SJSA1 (cell line): ENCODE measurements around the gene CDR2. TPM values are rescaled to one million over a fixed set of nuclear protein-coding genes. Genes with fewer than 3 reads are reported as not detected.
"Not testable (repeated sequence)": the region's sequence is repeated elsewhere in the genome, so short reads cannot be mapped to it uniquely, and the experiment has no call there.

ENCODE experiments used
- DNase-seq, 2 experiments: peaks; one replicate each; pipeline ENCODE4 v3.0.0-alpha.2; 2015 to 2020; ENCODE audit warnings: low spot score in 2 of 2, low read depth in 1 of 2
- H3K27ac ChIP-seq: fragments of 250-450 bp; sonication (Bioruptor Pico); 2 replicates; pipeline ENCODE4 v1.5.1; 2020; ENCODE audit warnings: mild to moderate bottlenecking, moderate library complexity
- H3K27me3 ChIP-seq: fragments of 250-450 bp; sonication (Bioruptor Pico); replicated peaks from 2 replicates; pipeline ENCODE4 v1.5.1; 2020; ENCODE audit warnings: mild to moderate bottlenecking, moderate library complexity
- H3K36me3 ChIP-seq: fragments of 250-450 bp; sonication (Bioruptor Pico); 2 replicates; pipeline ENCODE4 v1.5.1; 2020; ENCODE audit warnings: mild to moderate bottlenecking
- H3K4me1 ChIP-seq: fragments of 250-450 bp; sonication (Bioruptor Pico); replicated peaks from 2 replicates; pipeline ENCODE4 v1.6.1; 2021; ENCODE audit warnings: mild to moderate bottlenecking
- H3K4me3 ChIP-seq: fragments of 250-450 bp; sonication (Bioruptor Pico); 2 replicates; pipeline ENCODE4 v1.5.1; 2020; ENCODE audit warnings: mild to moderate bottlenecking
- H3K9me3 ChIP-seq: fragments of 250-450 bp; sonication (Bioruptor Pico); replicated peaks from 2 replicates; pipeline ENCODE4 v1.5.1; 2020; ENCODE audit warnings: mild to moderate bottlenecking
- total RNA-seq: library from RNA; depleted of rRNA; stranded (reverse); fragments of >200 nt; shearing (Covaris generic); gene quantifications from 2 replicates; pipeline ENCODE4 v1.2.3, GENCODE V29; 2014

The CDR2 gene
- total RNA-seq, 1 experiment from 2014 or later = 32.0 TPM

DNA sequence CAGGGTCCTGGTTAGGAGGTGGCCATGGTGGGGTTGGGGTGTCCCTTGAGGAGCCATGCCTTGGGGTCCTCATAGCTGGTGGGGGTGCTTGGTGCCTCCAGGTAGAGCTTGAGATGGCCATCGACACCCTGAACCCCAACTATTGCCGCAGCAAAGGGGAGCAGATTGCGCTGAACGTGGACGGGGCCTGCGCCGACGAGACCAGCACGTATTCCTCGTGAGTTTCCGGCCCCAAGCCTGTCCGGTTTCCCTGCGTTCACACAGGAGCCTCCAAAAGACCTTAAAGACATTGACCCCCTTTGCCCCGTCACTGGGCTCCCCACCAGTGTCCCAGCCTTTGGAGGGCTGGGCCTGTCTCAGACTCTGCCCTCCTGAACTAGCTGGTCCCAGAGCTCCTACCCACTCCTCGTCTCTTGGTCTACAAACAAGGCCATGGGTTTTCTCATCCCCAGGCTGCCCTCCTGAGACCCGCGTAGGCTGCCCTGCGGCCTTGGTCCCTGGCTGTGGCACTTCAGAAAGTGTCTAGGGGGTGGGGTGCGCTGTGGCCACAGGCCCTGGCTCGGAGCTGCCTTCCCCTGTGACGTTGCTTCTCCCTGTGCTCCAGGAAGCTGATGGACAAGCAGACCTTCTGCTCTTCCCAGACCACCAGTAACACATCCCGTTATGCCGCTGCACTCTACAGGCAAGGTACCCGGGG is 65.4 kb downstream of the CDR2 start:
- H3K4me3 ChIP-seq = no peak overlapping the region
- DNase-seq = no peak
- H3K4me1 ChIP-seq = no peaks in the 10 kb centered on the region
- H3K36me3 ChIP-seq = peaks cover 73% of the 10 kb centered on the region
- no peaks in the 10 kb centered on the region for H3K9me3 ChIP-seq
- no peak overlapping the region for H3K27ac ChIP-seq
- no peaks in the 10 kb centered on the region for H3K27me3 ChIP-seq

DNA sequence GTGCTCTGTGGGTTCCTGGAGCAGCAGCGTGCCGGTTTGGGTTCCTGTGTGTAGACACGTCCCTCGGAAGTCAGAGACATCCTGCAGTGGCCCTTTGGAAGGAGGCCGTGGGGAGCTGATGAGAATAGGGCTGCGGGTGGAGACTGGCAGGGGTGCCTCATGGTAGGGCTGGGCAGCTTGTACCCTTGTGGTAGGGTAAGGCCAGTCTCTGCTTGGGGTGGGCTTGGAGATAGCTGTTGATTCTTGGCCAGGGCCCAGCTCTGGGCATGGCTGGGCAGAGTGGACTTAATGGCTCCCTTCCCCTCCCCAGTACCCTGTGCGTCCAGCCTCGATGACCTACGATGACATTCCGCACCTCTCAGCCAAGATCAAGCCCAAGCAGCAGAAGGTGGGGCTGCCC is 66.6 kb downstream of the CDR2 start:
- Histone ChIP-seq H3K9me3 (no peaks in the 10 kb centered on the region), H3K4me3 (no peak overlapping the region), H3K36me3 (peaks cover 68% of the 10 kb centered on the region), H3K4me1 (no peaks in the 10 kb centered on the region), H3K27me3 (no peaks in the 10 kb centered on the region), H3K27ac (no peak overlapping the region)
- DNase-seq = no peak

DNA sequence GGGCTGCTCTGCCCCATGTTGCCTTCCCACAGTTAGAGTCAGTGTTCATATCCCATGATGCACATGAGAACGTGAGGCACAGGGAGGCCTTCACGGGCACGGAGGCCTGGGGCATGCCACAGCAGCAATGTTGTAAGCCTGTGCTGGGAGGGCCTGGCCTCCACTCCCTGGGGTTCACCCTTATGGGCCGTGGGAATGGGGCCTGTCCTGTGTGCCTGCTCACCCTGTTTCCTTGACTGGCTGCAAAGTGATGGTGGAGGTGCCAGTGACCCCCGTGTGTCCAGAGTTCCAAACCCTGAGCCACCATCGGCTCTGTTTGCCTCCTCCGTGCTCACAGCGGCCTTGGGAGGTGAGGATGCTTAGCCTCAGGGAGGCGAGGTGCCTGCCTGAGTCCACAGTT is 67.6 kb downstream of the CDR2 start:
- Histone ChIP-seq H3K27me3 (no peaks in the 10 kb centered on the region), H3K4me3 (no peak overlapping the region), H3K4me1 (no peaks in the 10 kb centered on the region), H3K27ac (no peak overlapping the region), H3K9me3 (no peaks in the 10 kb centered on the region), H3K36me3 (peaks cover 64% of the 10 kb centered on the region)
- DNase-seq = no peak

DNA sequence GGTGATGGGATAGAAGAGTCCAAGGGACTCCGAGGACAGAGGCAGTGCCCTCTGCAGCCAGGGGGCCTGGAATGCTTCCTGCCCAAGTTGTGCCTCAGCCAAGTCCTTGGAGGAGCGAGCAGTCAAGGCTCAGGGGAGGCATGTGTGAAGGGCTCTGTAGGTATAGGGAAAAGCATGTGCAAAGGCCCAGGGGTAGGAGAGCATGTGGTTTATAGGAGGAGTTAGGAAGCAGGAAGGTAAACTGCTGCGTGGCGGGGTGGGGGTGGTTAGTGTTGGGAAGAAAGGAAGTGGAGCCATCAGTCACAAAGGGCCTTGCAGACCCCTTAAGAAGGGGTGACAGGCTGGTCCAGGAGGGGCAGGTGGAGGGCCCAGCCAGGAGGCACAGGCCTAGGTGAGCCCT is 70.0 kb downstream of the CDR2 start:
- Histone ChIP-seq H3K4me1 (no peaks in the 10 kb centered on the region), H3K9me3 (no peaks in the 10 kb centered on the region), H3K4me3 (no peak overlapping the region), H3K27ac (no peak overlapping the region), H3K27me3 (no peaks in the 10 kb centered on the region), H3K36me3 (peaks cover 50% of the 10 kb centered on the region)
- no peak for DNase-seq

DNA sequence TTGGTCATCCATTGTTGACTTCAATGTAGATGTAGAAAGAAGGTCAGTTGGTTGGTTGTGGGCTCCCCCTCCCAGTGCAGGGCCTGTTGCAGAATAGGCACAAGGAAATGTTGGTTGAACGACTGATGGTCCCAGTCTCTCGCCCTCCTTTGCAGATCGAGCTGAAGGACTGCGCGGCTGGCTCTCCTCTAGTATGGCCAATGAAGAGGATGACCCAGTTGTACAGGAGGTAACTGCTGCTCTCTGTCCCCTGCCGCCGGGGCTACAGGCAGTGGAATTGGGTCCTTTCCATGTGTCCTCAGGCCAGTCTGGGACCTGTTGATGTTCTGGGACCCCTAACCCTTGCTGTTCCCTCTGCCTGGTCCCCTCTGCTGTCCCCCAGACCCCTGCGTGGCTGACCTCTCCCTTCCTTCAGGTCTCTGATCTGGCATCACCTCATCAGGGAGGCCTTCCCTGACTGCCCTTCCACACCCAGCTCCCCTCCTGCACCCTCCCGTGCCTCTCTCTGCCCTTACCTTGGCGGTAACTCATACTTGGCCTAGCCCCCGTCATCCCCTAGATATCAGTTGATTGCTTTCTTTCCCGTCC is 71.5 kb downstream of the CDR2 start:
- no peaks in the 10 kb centered on the region for H3K4me1 ChIP-seq
- H3K27ac ChIP-seq = no peak overlapping the region
- H3K36me3 ChIP-seq = peaks cover 38% of the 10 kb centered on the region
- no peaks in the 10 kb centered on the region for H3K27me3 ChIP-seq
- no peak overlapping the region for H3K4me3 ChIP-seq
- no peaks in the 10 kb centered on the region for H3K9me3 ChIP-seq
- DNase-seq = no peak

- H3K36me3 ChIP-seq = peaks cover 31% of the 10 kb centered on the region
These were observed 73.0 kb downstream of the CDR2 start for GRCh38 chr16:22301423-22301822.

DNA sequence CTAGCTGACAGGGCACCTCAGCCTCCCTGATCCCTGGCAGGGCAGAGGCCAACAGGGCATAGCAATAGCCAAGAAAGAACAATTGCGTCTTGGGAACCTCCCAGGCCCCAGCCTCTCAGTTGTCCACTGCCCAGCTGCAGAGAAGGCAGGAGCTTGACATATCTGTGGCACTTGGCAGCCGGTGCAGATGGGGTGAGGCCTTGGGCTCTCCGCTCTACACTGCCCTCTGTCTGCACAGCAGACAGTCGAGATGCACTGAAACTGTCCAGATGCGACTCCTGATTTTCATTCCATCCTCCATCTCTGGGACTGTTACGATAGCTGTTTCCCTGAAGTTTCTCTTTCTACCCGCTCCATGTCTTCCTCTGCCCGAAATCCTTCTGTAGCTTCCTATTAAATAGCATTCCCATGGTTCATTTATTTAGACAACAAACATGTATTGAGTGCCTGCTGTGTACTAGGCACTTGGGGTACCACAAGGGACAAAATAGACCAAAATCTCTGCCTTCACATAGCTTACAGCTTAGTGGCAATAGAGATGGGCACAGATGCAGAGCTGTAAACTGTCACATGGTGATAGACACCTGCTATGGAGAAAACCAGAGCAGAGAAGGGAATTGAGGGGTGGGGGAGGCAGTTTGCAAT is 73.9 kb downstream of the CDR2 start:
- Histone ChIP-seq H3K9me3 (no peaks in the 10 kb centered on the region), H3K36me3 (peaks cover 24% of the 10 kb centered on the region), H3K4me1 (no peaks in the 10 kb centered on the region), H3K4me3 (no peak overlapping the region), H3K27ac (no peak overlapping the region), H3K27me3 (no peaks in the 10 kb centered on the region)
- DNase-seq = peak; percentile 27 to 65

More at GRCh38 chr16:22301423-22301822, 73.0 kb downstream of the CDR2 start:
- H3K27me3 ChIP-seq, H3K4me3 ChIP-seq, DNase-seq, H3K4me1 ChIP-seq, H3K9me3 ChIP-seq, H3K27ac ChIP-seq: not testable (repeated sequence)

- no peak for DNase-seq
- H3K27ac ChIP-seq = no peak overlapping the region
- peaks cover 15% of the 10 kb centered on the region for H3K36me3 ChIP-seq
- no peak overlapping the region for H3K4me3 ChIP-seq
- no peaks in the 10 kb centered on the region for H3K4me1 ChIP-seq
- H3K9me3 ChIP-seq = no peaks in the 10 kb centered on the region
- H3K27me3 ChIP-seq = no peaks in the 10 kb centered on the region
These were observed 75.4 kb downstream of the CDR2 start for GRCh38 chr16:22299036-22299435.

DNA sequence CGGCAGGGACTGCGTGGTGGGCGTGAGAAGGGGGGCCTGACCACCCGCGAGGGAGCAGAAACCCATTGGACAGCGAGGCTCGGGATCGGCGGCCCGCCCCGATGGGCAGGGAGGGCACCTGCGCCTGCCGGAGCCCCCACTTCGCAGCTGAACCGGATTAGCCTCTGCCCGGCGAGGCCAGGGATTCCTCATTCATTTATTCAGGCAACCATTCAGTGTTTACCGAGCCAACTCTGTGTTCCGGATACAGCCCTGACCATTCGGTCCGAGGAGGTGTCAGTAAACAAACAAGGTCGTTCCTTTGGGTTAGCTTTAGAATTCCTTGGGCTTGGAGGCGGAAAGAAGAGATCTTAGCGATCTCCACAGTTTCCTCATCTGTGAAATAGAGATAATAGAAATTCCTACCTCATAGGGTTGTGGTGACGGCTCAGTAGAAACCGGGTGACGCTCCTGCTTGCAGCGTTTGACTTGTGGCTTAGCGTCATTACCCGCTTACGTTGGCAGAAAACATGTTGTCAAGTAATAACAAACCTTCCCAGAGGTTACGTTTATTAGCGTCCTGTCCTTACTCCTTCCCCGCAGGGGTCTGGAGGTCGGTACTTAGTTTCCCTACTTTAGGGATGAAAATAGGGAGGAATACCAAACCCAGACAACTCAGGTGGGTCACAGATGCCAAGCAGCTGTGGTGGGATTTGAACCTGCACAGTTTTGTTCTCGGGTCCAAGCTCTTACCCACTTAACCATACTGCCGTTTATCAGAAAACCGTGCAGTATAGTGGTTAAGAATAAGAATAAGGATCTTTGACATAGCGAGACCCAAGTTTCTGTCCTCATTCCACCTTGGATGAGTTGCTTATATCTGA is 76.3 kb downstream of the CDR2 start:
- no peaks in the 10 kb centered on the region for H3K4me1 ChIP-seq
- peak; percentile 90 to 93 for DNase-seq
- H3K36me3 ChIP-seq = peaks cover 12% of the 10 kb centered on the region
- no peaks in the 10 kb centered on the region for H3K9me3 ChIP-seq
- peak overlapping the region; percentile 82 for H3K4me3 ChIP-seq
- H3K27me3 ChIP-seq = no peaks in the 10 kb centered on the region
- peak overlapping the region; percentile 63 for H3K27ac ChIP-seq

GRCh38 chr16:22297114-22297870 is 77.1 kb downstream of the CDR2 start, which contains the start of gene POLR3E:
TSS of gene POLR3E (plus strand) at chr16:22297409. CDS start at chr16:22302969, 5,560 bp downstream.
- Histone ChIP-seq H3K27ac (peak within 1 kb of the TSS; percentile 63), H3K4me1 (no peaks in the 10 kb centered on the region), H3K4me3 (peak within 1 kb of the TSS; percentile 82), H3K36me3 (peaks cover 8% of the 10 kb centered on the region), H3K9me3 (no peaks in the 10 kb centered on the region), H3K27me3 (no peaks in the 10 kb centered on the region)
- peak; percentile 98 to 99 for DNase-seq

DNA sequence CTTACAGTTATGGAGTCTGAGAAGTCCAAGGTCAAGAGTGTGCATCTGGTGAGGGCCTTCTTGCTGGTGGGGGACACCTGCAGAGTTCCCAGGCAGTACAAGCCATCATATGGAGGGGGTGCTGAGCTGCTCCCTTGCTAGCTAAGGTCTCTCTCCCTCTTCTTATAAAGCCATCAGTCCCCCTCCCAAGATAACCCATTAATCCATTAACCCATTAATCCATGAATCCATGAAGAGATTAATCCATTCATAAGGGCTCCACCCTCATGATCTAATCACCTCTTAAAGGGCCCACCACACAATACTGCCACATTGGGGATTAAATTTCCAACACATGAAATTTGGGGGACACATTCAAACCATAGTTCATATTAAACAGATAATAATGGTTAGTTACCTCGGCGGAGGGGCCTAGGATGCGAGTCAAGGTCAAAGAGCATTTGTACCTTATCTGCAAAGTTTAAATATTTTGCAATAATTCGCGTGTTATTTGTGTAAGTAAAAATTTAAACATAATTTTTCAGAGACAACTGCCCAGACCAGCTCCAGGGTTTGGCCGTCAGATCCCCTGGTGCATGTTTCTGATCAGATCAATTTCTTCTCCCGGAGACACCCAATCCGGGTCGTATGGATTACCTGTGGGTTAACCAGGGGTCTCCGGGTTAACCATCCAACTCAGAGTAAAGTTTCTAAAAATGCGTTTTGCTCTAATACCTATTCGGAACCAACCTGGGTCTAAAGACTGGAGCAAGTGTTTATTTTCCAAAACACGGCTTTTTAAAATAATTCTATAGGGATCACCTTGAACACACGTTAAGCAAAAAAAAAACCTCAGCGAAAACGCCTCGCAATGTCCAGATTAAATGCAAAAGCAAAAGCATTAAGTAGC is 78.0 kb downstream of the CDR2 start:
- DNase-seq = peak in 1 of 2 experiments; percentile 20
- H3K27ac ChIP-seq = no peak overlapping the region

More for the DNA sequence above, 78.0 kb downstream of the CDR2 start:
- H3K9me3 ChIP-seq = no peaks in the 10 kb centered on the region
- H3K36me3 ChIP-seq = peaks cover 8% of the 10 kb centered on the region
- no peaks in the 10 kb centered on the region for H3K27me3 ChIP-seq
- no peaks in the 10 kb centered on the region for H3K4me1 ChIP-seq
- H3K4me3 ChIP-seq = peak overlapping the region; percentile 82
